CD4-positive, alpha-beta T cell treated with Interleukin-6 at 100 ng/mL for 8 hours (primary cell): ENCODE results near the gene ITGA7.

Experiments
- DNase-seq: peaks from one replicate; pipeline ENCODE4 v3.0.0-alpha.2; 2020; ENCODE audit warnings: mixed read lengths, low spot score

ITGA7 gene

GRCh38 chr12:55733858-55734257, 26.2 kb upstream of the ITGA7 start:
- no peak for DNase-seq

- DNase-seq = no peak
These were observed 25.4 kb upstream of the ITGA7 start for GRCh38 chr12:55733021-55733555.

- DNase-seq = no peak
These were observed 24.6 kb upstream of the ITGA7 start for GRCh38 chr12:55732288-55732687.

GRCh38 chr12:55729819-55730818, 22.4 kb upstream of the ITGA7 start:
- DNase-seq = no peak

- DNase-seq = peak; percentile 48
These were observed 21.5 kb upstream of the ITGA7 start, which contains the start of gene CD63 for GRCh38 chr12:55728939-55729818. Gene CD63, minus strand, starts transcription at chr12:55729009. Its CDS starts 668 bp downstream, at chr12:55728341.

GRCh38 chr12:55728186-55728938, 20.7 kb upstream of the ITGA7 start:
- no peak for DNase-seq

- DNase-seq = no peak
These were observed 20.0 kb upstream of the ITGA7 start for GRCh38 chr12:55727643-55728185.

GRCh38 chr12:55726971-55727370, 19.3 kb upstream of the ITGA7 start:
- DNase-seq = no peak

- DNase-seq = no peak
These were observed 17.9 kb upstream of the ITGA7 start for GRCh38 chr12:55725556-55725955.

- DNase-seq = no peak
These were observed 17.2 kb upstream of the ITGA7 start for GRCh38 chr12:55724940-55725309.

- peak; percentile 62 for DNase-seq
These were observed 16.7 kb upstream of the ITGA7 start for GRCh38 chr12:55724226-55724939.

GRCh38 chr12:55723516-55724225, 16.0 kb upstream of the ITGA7 start:
- no peak for DNase-seq

- no peak for DNase-seq
These were observed 15.2 kb upstream of the ITGA7 start for GRCh38 chr12:55722948-55723347.

GRCh38 chr12:55721601-55722213, 14.0 kb upstream of the ITGA7 start:
- no peak for DNase-seq

- DNase-seq = no peak
These were observed 13.3 kb upstream of the ITGA7 start for GRCh38 chr12:55720894-55721444.

- no peak for DNase-seq
These were observed 12.4 kb upstream of the ITGA7 start, which contains the start of gene RDH5 for GRCh38 chr12:55720071-55720564. Gene RDH5, plus strand, starts transcription at chr12:55720393. Its CDS starts 792 bp downstream, at chr12:55721185.

GRCh38 chr12:55719371-55719770, 11.7 kb upstream of the ITGA7 start:
- DNase-seq = no peak

GRCh38 chr12:55718624-55719275, 11.0 kb upstream of the ITGA7 start:
- no peak for DNase-seq
